ENCODE data around the gene PRUNE1.

- TF ChIP-seq POLR2A (IDR thresholded peaks at IDR 0.05) (no peak), CTCF (IDR thresholded peaks at IDR 0.05) (peak; percentile 66 to 91 (median 73))
Observed at GRCh38 chr1:150995896-150996295, 12.4 kb upstream of the PRUNE1 start.

All from body of pancreas (tissue), 4 donors.